ENCODE data around the gene HS6ST1. TPM values are rescaled to one million over a fixed set of nuclear protein-coding genes. Genes with fewer than 3 reads are reported as not detected.

HS6ST1 gene
- polyA plus RNA-seq, 1 donor (not counting 4 experiments of a cell fraction or from before 2014, with no cell fraction given): 6.3 TPM

GRCh38 chr2:128310761-128311160, 7.9 kb downstream of the HS6ST1 start:
- peaks cover 18% of the 10 kb centered on the region for H3K4me1 ChIP-seq (ENCODE audit: control insufficient read depth, extremely low read depth, insufficient read depth, low read length)
- DNase-seq (ENCODE audit: low read depth, low spot score): no peak

GRCh38 chr2:128310094-128310716, 8.5 kb downstream of the HS6ST1 start:
- no peak overlapping the region for H3K4me3 ChIP-seq (ENCODE audit: control insufficient read depth in 2 of 3, extremely low read depth in 1 of 3, insufficient read depth in 2 of 3, low read depth in 1 of 3, low read length in 3 of 3)
- H2AFZ ChIP-seq (ENCODE audit: control insufficient read depth, low read length): no peak overlapping the region
- H3K4me1 ChIP-seq (ENCODE audit: control insufficient read depth, extremely low read depth, insufficient read depth, low read length): peaks cover 23% of the 10 kb centered on the region
- no peak overlapping the region for H3K4me2 ChIP-seq (ENCODE audit: control insufficient read depth, extremely low read depth, insufficient read depth, low read depth, low read length)
- TF ChIP-seq CTCF (optimal IDR thresholded peaks at IDR 0.05 in 1 of 3, IDR thresholded peaks at IDR 0.05 in 1 of 3, conservative IDR thresholded peaks at IDR 0.05 in 1 of 3; ENCODE audit: extremely low read depth in 1 of 3, insufficient read depth in 2 of 3, low read length in 3 of 3) (no peak), EZH2 (IDR thresholded peaks at IDR 0.05; ENCODE audit: low read length) (no peak)
- H3K9me3 ChIP-seq (ENCODE audit: control insufficient read depth, low read depth, low read length): no peaks in the 10 kb centered on the region
- dilution Hi-C loops (cut with MboI; ENCODE audit: extremely low pct_ligation_motif_present, low sequenced_read_pairs): no loop called here
- DNase-seq (ENCODE audit: low read depth, low spot score): no peak
- peaks cover 0 to 4% of the 10 kb centered on the region in 2 experiments for H3K36me3 ChIP-seq (ENCODE audit: control insufficient read depth in 2 of 2, extremely low read depth in 1 of 2, insufficient read depth in 2 of 2, low read length in 2 of 2)
- H3K79me2 ChIP-seq (ENCODE audit: control insufficient read depth, insufficient read depth, low read length): peaks cover 81% of the 10 kb centered on the region
- peaks cover 30% of the 10 kb centered on the region for H4K20me1 ChIP-seq (ENCODE audit: control insufficient read depth, extremely low read depth, insufficient read depth, low read length)
- no peaks in the 10 kb centered on the region for H3K27me3 ChIP-seq (ENCODE audit: control insufficient read depth, extremely low read depth, insufficient read depth, low read length)
- no peak overlapping the region for H3K9ac ChIP-seq (ENCODE audit: control insufficient read depth, extremely low read depth, insufficient read depth, low read length)
- no peak overlapping the region for H3K27ac ChIP-seq (ENCODE audit: control insufficient read depth, insufficient read depth, low read length)
- H3K9me1 ChIP-seq (ENCODE audit: control insufficient read depth, extremely low read depth, insufficient read depth, low read length): no peaks in the 10 kb centered on the region
- FAIRE-seq: no peak

More at GRCh38 chr2:128310761-128311160, 7.9 kb downstream of the HS6ST1 start:
- no peak for FAIRE-seq
- TF ChIP-seq CTCF (optimal IDR thresholded peaks at IDR 0.05 in 1 of 3, IDR thresholded peaks at IDR 0.05 in 1 of 3, conservative IDR thresholded peaks at IDR 0.05 in 1 of 3; ENCODE audit: extremely low read depth in 1 of 3, insufficient read depth in 2 of 3, low read length in 3 of 3) (no peak), EZH2 (IDR thresholded peaks at IDR 0.05; ENCODE audit: low read length) (no peak)
- no peak overlapping the region for H3K27ac ChIP-seq (ENCODE audit: control insufficient read depth, insufficient read depth, low read length)
- peaks cover 35% of the 10 kb centered on the region for H4K20me1 ChIP-seq (ENCODE audit: control insufficient read depth, extremely low read depth, insufficient read depth, low read length)
- dilution Hi-C loops (cut with MboI; ENCODE audit: extremely low pct_ligation_motif_present, low sequenced_read_pairs): no loop called here
- H3K4me2 ChIP-seq (ENCODE audit: control insufficient read depth, extremely low read depth, insufficient read depth, low read depth, low read length): no peak overlapping the region
- no peak overlapping the region for H2AFZ ChIP-seq (ENCODE audit: control insufficient read depth, low read length)
- no peak overlapping the region for H3K4me3 ChIP-seq (ENCODE audit: control insufficient read depth in 2 of 3, extremely low read depth in 1 of 3, insufficient read depth in 2 of 3, low read depth in 1 of 3, low read length in 3 of 3)
- H3K27me3 ChIP-seq (ENCODE audit: control insufficient read depth, extremely low read depth, insufficient read depth, low read length): no peaks in the 10 kb centered on the region
- no peaks in the 10 kb centered on the region for H3K9me1 ChIP-seq (ENCODE audit: control insufficient read depth, extremely low read depth, insufficient read depth, low read length)
- H3K9ac ChIP-seq (ENCODE audit: control insufficient read depth, extremely low read depth, insufficient read depth, low read length): no peak overlapping the region
- no peaks in the 10 kb centered on the region for H3K9me3 ChIP-seq (ENCODE audit: control insufficient read depth, low read depth, low read length)
- peaks cover 86% of the 10 kb centered on the region for H3K79me2 ChIP-seq (ENCODE audit: control insufficient read depth, insufficient read depth, low read length)
- peaks cover 0 to 9% of the 10 kb centered on the region in 2 experiments for H3K36me3 ChIP-seq (ENCODE audit: control insufficient read depth in 2 of 2, extremely low read depth in 1 of 2, insufficient read depth in 2 of 2, low read length in 2 of 2)
